HEK293T (cell line): ENCODE results near the gene NCAPD2.
"Not testable (repeated sequence)": the region's sequence is repeated elsewhere in the genome, so short reads cannot be mapped to it uniquely, and the experiment has no call there.

Experiments used
- CTCF ChIA-PET: fragments of 350-600 bp; formaldehyde crosslinking; extraction: SDS; loops from one replicate; lab custom pipeline; 2021; ENCODE audit warnings: antibody characterized with exemption, inconsistent platforms; lab: Yijun Ruan, JAX
- POLR2A ChIA-PET: fragments of 350-600 bp; formaldehyde crosslinking; extraction: SDS; loops from one replicate; lab custom pipeline; 2020; ENCODE audit warnings: antibody characterized with exemption, inconsistent platforms; lab: Yijun Ruan, JAX
- DNase-seq: peaks from one replicate; pipeline ENCODE4 v3.0.0; 2012; ENCODE audit warnings: mixed read lengths; ENCODE audit errors: extremely low spot score
- ARNT ChIP-seq: fragments of 450-650 bp; IDR thresholded peaks from 2 replicates; pipeline ENCODE4 v1.6.1; 2017; ENCODE audit warnings: mild to moderate bottlenecking
- BHLHE40 ChIP-seq: fragments of 450-650 bp; IDR thresholded peaks from 2 replicates; pipeline ENCODE4 v1.6.1; 2016; ENCODE audit warnings: mild to moderate bottlenecking, moderate library complexity, borderline replicate concordance
- CTBP1 ChIP-seq: fragments of 450-650 bp; IDR thresholded peaks from 2 replicates; pipeline ENCODE4 v1.6.1; 2016; ENCODE audit warnings: borderline replicate concordance
- ELF4 ChIP-seq: fragments of 450-650 bp; IDR thresholded peaks from 2 replicates; pipeline ENCODE4 v1.6.1; 2017; ENCODE audit warnings: antibody characterized with exemption
- FOXA1 ChIP-seq: fragments of 450-650 bp; IDR thresholded peaks from 2 replicates; pipeline ENCODE4 v1.6.1; 2016; ENCODE audit warnings: mild to moderate bottlenecking
- FOXK2 ChIP-seq: fragments of 450-650 bp; IDR thresholded peaks from 2 replicates; pipeline ENCODE4 v1.6.1; 2016; ENCODE audit warnings: mild to moderate bottlenecking
- FOXM1 ChIP-seq: fragments of 450-650 bp; IDR thresholded peaks from 2 replicates; pipeline ENCODE4 v1.6.1; 2017; ENCODE audit warnings: mild to moderate bottlenecking, borderline replicate concordance
- HDGF ChIP-seq: fragments of 450-650 bp; IDR thresholded peaks from 2 replicates; pipeline ENCODE4 v1.6.1; 2017; ENCODE audit warnings: antibody characterized with exemption, borderline replicate concordance
- L3MBTL2 ChIP-seq: fragments of 450-650 bp; conservative IDR thresholded peaks from 2 replicates; pipeline ENCODE4 v1.6.1; 2016; ENCODE audit warnings: mild to moderate bottlenecking
- LEF1 ChIP-seq: fragments of 450-650 bp; IDR thresholded peaks from 2 replicates; pipeline ENCODE4 v1.6.1; 2017; ENCODE audit warnings: mild to moderate bottlenecking, borderline replicate concordance
- NFRKB ChIP-seq: fragments of 450-650 bp; IDR thresholded peaks from 2 replicates; pipeline ENCODE4 v1.6.1; 2016; ENCODE audit warnings: mild to moderate bottlenecking, moderate library complexity
- SP1 ChIP-seq: fragments of 450-650 bp; IDR thresholded peaks from 2 replicates; pipeline ENCODE4 v1.6.1; 2017
- SUZ12 ChIP-seq: fragments of 450-650 bp; IDR thresholded peaks from 2 replicates; pipeline ENCODE4 v1.6.1; 2016; ENCODE audit warnings: mild to moderate bottlenecking
- TARDBP ChIP-seq: fragments of 450-650 bp; IDR thresholded peaks from 2 replicates; pipeline ENCODE4 v1.6.1; 2016
- ZNF384 ChIP-seq: fragments of 450-650 bp; IDR thresholded peaks from 2 replicates; pipeline ENCODE4 v1.6.1; 2016
- TF ChIP-seq, protein P1 (sequence below): fragments of 450-650 bp; IDR thresholded peaks from 2 replicates; pipeline ENCODE4 v1.6.1; 2016

The NCAPD2 gene

DNA sequence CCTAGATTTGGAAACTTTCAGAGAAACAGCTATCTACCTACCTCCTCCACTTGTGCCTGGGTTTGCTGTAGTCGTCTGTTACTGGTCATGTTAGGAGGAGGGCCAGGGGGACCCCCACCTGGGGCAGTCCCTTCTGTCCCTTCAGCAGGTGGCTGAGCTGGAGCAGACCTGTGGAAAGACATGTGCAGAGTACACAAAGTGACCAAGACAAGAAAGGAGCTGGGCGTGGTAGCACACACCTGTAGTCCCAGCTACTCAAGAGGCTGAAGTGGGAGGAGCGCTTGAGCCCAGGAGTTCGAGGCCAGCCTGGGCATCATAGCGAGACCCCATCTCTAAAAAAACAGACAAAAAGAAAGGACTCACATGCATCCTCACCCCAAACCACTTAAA, 27.7 kb upstream of the NCAPD2 start:
- ChIA-PET POLR2A (interaction anchor here (0.6 to 1.8 kb wide), 6 partner anchors 24 to 187 kb away, joined by 3 to 6 read pairs (median 4); partner anchors contain the start of gene MRPL51), CTCF (interaction anchor here (0.6 to 2.3 kb wide), 13 partner anchors 9 to 146 kb away, joined by 3 to 26 read pairs (median 7); partner anchors contain the start of genes CD27 and TAPBPL)
- no peak for TF ChIP-seq FOXK2
- no peak for TF ChIP-seq ELF4
- TF ChIP-seq, protein P1, sequence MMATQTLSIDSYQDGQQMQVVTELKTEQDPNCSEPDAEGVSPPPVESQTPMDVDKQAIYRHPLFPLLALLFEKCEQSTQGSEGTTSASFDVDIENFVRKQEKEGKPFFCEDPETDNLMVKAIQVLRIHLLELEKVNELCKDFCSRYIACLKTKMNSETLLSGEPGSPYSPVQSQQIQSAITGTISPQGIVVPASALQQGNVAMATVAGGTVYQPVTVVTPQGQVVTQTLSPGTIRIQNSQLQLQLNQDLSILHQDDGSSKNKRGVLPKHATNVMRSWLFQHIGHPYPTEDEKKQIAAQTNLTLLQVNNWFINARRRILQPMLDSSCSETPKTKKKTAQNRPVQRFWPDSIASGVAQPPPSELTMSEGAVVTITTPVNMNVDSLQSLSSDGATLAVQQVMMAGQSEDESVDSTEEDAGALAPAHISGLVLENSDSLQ = no peak
- TF ChIP-seq HDGF = no peak
- TF ChIP-seq L3MBTL2 = no peak
- no peak for TF ChIP-seq TARDBP
- no peak for DNase-seq

DNA sequence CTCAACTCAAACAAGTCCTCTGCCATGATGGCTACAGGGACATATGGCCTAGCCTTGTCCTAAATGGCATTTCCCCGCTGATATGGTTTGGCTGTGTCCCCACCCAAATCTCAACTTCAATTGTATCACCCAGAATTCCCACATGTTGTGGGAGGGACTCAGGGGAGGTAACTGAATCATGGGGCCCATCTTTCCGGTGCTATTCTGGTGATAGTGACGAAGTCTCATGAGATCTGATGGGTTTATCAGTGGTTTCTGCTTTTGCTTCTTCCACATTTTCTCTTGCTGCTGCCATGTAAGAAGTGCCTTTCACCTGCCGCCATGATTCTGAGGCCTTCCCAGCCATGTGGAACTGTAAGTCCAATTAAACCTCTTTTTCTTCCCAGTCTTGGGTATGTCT, 27.2 kb upstream of the NCAPD2 start:
- ChIA-PET CTCF (interaction anchor here (0.9 to 2.3 kb wide), 3 partner anchors 23 to 140 kb away, joined by 3 to 26 read pairs (median 21); partner anchors contain the start of gene CD27), POLR2A (interaction anchor here (0.6 to 1.8 kb wide), 2 partner anchors 26 to 146 kb away, joined by 3 to 6 read pairs; partner anchors contain the start of gene MRPL51)
- not testable (repeated sequence) for DNase-seq

DNA sequence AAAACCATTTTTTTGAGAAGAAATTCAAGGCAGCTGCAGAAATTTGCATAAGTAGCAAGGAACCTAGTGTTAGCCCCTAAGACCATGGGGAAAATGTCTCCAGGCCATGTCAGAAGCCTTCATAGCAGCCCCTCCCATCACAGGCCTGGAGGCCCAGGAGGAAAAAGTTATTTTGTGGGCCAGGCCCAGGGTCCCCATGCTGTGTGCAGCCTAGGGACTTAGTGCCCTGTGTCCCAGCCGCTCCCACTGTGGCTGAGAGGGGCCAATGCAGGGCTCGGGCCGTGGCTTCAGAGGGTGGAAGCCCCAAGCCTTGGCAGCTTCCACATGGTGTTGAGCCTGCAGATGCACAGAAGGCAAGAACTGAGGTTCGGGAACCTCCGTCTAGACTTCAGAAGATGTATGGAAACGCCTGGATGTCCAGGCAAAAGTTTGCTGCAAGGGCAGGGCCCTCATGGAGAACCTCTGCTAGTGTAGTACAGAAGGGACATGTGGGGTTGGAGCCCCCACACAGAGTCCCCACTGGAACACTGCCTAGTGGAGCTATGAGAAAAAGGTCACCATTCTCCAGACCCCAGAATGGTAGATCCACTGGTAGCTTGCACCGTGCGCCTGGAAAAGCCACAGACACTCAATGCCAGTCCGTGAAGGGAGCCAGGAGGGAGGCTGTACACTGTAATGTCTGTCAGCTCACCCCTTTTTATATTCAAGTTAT, 26.2 kb upstream of the NCAPD2 start:
- ChIA-PET CTCF (interaction anchor here (1.1 to 2.5 kb wide), 3 partner anchors 9 to 141 kb away, joined by 3 to 8 read pairs (median 4); no protein-coding TSS in a partner anchor), POLR2A (interaction anchor here (1.1 to 4.6 kb wide), 2 partner anchors 25 to 71 kb away, joined by 4 to 21 read pairs; partner anchors contain the start of gene MRPL51)
- DNase-seq = not testable (repeated sequence)

DNA sequence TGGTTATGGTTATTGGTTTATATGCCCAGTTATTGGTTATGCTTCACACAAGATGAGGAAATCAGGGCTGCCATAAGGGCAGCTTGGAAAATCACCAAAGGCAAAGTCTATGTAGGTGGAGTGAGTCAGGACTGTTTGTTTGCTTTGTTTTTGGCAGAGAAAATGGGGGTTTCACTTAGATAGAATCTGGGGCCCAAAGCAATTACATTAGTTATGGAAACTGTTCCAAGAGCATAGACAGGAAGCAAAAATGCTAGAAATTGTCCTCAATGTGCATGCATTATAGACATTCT, 25.7 kb upstream of the NCAPD2 start:
- TF ChIP-seq HDGF (no peak), L3MBTL2 (no peak), ELF4 (no peak), FOXA1 (no peak), ARNT (no peak), TARDBP (no peak), CTBP1 (no peak), NFRKB (no peak), ZNF384 (no peak), LEF1 (no peak), BHLHE40 (no peak), SUZ12 (no peak), FOXM1 (no peak), SP1 (no peak)
- TF ChIP-seq, protein P1 = no peak
- CTCF ChIA-PET = interaction anchor here (1.1 to 2.5 kb wide), 3 partner anchors 9 to 142 kb away, joined by 3 to 8 read pairs (median 4); no protein-coding TSS in a partner anchor
- no peak for DNase-seq
- POLR2A ChIA-PET = interaction anchor here (1.0 to 4.6 kb wide), 5 partner anchors 11 to 132 kb away, joined by 3 to 63 read pairs (median 21); partner anchors contain the start of genes GAPDH and MRPL51

DNA sequence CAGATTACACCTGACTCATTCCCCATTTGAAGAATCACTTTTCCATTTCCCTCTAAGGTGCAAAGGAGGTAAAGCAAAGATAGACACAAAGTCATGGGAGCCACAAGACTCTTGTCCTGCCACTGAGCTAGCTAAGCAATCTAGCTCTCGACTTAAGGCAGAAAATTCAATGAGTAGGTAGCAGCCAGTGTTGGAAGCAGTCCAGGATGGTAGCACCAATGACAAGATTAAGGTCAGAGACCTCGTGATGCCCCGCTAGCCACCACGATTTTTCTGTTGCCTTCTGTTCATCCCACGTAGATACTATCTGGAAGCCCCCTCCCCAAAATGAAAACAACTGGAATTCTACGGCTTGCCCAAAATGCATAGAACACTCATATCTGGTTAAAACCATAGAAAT, 24.8 kb upstream of the NCAPD2 start:
- POLR2A ChIA-PET = interaction anchor here (0.5 to 4.6 kb wide), 11 partner anchors 12 to 190 kb away, joined by 3 to 63 read pairs (median 14); partner anchors contain the start of genes GAPDH and MRPL51
- CTCF ChIA-PET = interaction anchor here (1.1 to 2.5 kb wide), 4 partner anchors 10 to 143 kb away, joined by 3 to 8 read pairs (median 4); no protein-coding TSS in a partner anchor
- DNase-seq = no peak
- TF ChIP-seq ELF4 = no peak
- TF ChIP-seq L3MBTL2 = no peak
- no peak for TF ChIP-seq NFRKB
- TF ChIP-seq, protein P1 = no peak
- TF ChIP-seq SP1 = no peak
- TF ChIP-seq ARNT = no peak
- TF ChIP-seq CTBP1 = no peak
- TF ChIP-seq FOXM1 = no peak
- TF ChIP-seq TARDBP = no peak
- TF ChIP-seq HDGF = no peak
- TF ChIP-seq SUZ12 = no peak
- no peak for TF ChIP-seq LEF1
- TF ChIP-seq ZNF384 = no peak
- no peak for TF ChIP-seq BHLHE40

DNA sequence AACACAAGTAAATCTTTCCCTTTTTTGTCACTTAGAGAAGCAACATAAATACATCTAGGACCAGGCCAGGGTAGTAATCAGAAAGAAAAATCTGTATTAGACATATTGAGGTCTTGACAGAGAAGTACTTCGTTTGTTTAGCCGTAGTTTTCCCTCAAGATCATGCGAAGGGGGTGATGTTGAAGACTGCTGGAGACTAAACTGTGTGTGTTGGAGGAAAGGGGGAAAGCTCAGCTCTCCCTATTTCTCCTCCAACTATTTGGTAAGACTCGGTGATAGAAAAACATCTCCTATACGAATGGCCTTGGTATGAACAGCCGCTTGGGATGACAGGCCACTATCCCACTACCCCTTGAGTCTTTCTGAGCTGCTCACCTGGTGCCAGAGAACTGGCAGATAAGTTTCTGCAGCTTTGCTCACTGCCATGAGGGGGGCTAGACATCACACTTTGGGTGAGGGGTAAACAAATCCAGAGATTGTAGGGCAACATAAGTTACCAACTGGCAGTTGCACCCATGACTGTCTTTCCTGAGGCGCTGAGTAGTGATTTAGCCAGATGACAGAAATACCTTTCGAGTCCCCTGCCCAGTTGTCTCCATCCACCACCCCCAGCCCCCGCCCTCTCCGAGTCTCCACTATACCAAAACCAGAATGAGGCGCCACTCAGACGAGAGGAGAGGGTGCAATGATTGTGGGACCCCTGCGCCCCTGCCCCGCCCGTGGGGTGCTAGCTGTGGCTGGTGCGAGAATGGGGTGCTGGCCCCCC, 24.1 kb upstream of the NCAPD2 start:
- CTCF ChIA-PET = interaction anchor here (0.6 to 2.5 kb wide), 6 partner anchors 46 to 274 kb away, joined by 3 to 8 read pairs (median 4); no protein-coding TSS in a partner anchor
- TF ChIP-seq ELF4 (no peak), TARDBP (no peak), SUZ12 (no peak), FOXM1 (no peak), ZNF384 (no peak), LEF1 (no peak), CTBP1 (no peak), L3MBTL2 (no peak)
- POLR2A ChIA-PET = interaction anchor here (0.7 to 4.6 kb wide), 35 partner anchors 9 to 190 kb away, joined by 3 to 63 read pairs (median 7); partner anchors contain the start of genes GAPDH, MRPL51, NOP2 and TAPBPL
- DNase-seq = no peak
